Osteoblast (primary cell): Measurements from ENCODE around the gene DPYSL4. TPM values are rescaled to one million over a fixed set of nuclear protein-coding genes. Genes with fewer than 3 reads are reported as not detected.

Experiments used
- DNase-seq: peaks from one replicate; pipeline ENCODE4 v3.0.0; 2011; ENCODE audit warnings: low spot score, mixed read lengths; ENCODE audit not compliant: insufficient read length; ENCODE audit errors: missing footprints
- H2AFZ ChIP-seq: 2 replicates; pipeline ENCODE4 v1.6.0; 2011; ENCODE audit warnings: mild to moderate bottlenecking, low read length
- H3K27ac ChIP-seq: 2 replicates; pipeline ENCODE4 v1.5.1; 2011; ENCODE audit warnings: mild to moderate bottlenecking, low read depth, low read length, moderate library complexity
- H3K27me3 ChIP-seq: 2 replicates; pipeline ENCODE4 v1.6.0; 2012; ENCODE audit warnings: mild to moderate bottlenecking, control low read depth, inconsistent platforms, low read length, moderate library complexity; ENCODE audit not compliant: insufficient read depth
- H3K36me3 ChIP-seq: 2 replicates; pipeline ENCODE4 v1.5.1; 2011; ENCODE audit warnings: mild to moderate bottlenecking, low read length, control low read depth, moderate library complexity; ENCODE audit not compliant: insufficient read depth
- H3K4me1 ChIP-seq: 2 replicates; pipeline ENCODE4 v1.5.1; 2011; ENCODE audit warnings: mild to moderate bottlenecking, low read length, control low read depth, moderate library complexity; ENCODE audit not compliant: insufficient read depth
- H3K4me2 ChIP-seq: 2 replicates; pipeline ENCODE4 v1.6.0; 2011; ENCODE audit warnings: mild to moderate bottlenecking, low read length; ENCODE audit not compliant: insufficient read depth
- H3K4me3 ChIP-seq: fragments of 200-600 bp; sonication (generic); 3 replicates; pipeline ENCODE4 v1.5.1; 2012; ENCODE audit warnings: mild to moderate bottlenecking, low read length, inconsistent platforms; ENCODE audit not compliant: insufficient read depth
- H3K79me2 ChIP-seq: 2 replicates; pipeline ENCODE4 v1.6.0; 2012; ENCODE audit warnings: mild to moderate bottlenecking, low read length, control low read depth, inconsistent platforms; ENCODE audit not compliant: insufficient read depth
- H3K9me3 ChIP-seq: 2 replicates; pipeline ENCODE4 v1.5.1; 2011; ENCODE audit warnings: low read depth, low read length, control low read depth
- H4K20me1 ChIP-seq: 2 replicates; pipeline ENCODE4 v1.6.0; 2012; ENCODE audit warnings: mild to moderate bottlenecking, low read length, control low read depth; ENCODE audit not compliant: insufficient read depth
- total RNA-seq: library from RNA; depleted of rRNA; stranded (reverse); fragments of >200 nt; gene quantifications from 2 replicates; pipeline ENCODE4 v1.2.3, GENCODE V29; 2012
- TF ChIP-seq, protein P1 (sequence below): IDR thresholded peaks from 2 replicates; pipeline ENCODE4 v1.5.1; 2011; ENCODE audit warnings: mild to moderate bottlenecking, low read depth, low read length, moderate library complexity; ENCODE audit errors: extremely low read depth

Gene DPYSL4
- total RNA-seq, 1 donor = 0.72 TPM

DNA sequence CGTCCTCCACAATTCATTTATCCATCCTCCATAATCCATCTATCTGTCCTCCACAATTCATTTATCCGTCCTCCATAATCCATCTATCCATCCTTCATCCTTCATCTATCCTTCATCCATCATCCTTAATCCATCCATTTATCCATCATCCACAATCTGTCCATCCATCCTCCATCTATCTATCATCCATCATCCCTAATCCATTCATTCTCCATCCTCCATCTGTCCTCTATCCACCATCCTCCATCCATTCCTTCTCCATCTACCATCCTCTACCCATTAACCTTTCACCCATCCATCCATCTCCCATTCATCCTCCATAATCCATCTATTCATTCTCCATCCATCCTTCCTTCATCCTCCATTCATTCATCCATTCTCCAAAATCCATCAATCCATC, 36.0 kb upstream of the DPYSL4 start:
- no peak overlapping the region for H3K4me2 ChIP-seq
- no peak overlapping the region for H3K4me3 ChIP-seq
- no peak overlapping the region for H3K27ac ChIP-seq
- H3K79me2 ChIP-seq = no peaks in the 10 kb centered on the region
- H3K4me1 ChIP-seq = no peaks in the 10 kb centered on the region
- TF ChIP-seq, protein P1, sequence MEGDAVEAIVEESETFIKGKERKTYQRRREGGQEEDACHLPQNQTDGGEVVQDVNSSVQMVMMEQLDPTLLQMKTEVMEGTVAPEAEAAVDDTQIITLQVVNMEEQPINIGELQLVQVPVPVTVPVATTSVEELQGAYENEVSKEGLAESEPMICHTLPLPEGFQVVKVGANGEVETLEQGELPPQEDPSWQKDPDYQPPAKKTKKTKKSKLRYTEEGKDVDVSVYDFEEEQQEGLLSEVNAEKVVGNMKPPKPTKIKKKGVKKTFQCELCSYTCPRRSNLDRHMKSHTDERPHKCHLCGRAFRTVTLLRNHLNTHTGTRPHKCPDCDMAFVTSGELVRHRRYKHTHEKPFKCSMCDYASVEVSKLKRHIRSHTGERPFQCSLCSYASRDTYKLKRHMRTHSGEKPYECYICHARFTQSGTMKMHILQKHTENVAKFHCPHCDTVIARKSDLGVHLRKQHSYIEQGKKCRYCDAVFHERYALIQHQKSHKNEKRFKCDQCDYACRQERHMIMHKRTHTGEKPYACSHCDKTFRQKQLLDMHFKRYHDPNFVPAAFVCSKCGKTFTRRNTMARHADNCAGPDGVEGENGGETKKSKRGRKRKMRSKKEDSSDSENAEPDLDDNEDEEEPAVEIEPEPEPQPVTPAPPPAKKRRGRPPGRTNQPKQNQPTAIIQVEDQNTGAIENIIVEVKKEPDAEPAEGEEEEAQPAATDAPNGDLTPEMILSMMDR = no peak
- H3K27me3 ChIP-seq = no peaks in the 10 kb centered on the region
- no peaks in the 10 kb centered on the region for H3K36me3 ChIP-seq
- no peak for DNase-seq
- H3K9me3 ChIP-seq = no peaks in the 10 kb centered on the region
- H2AFZ ChIP-seq = no peak overlapping the region
- no peaks in the 10 kb centered on the region for H4K20me1 ChIP-seq

GRCh38 chr10:132151286-132151950, 35.3 kb upstream of the DPYSL4 start:
- no peak overlapping the region for H3K4me2 ChIP-seq
- H3K9me3 ChIP-seq = no peaks in the 10 kb centered on the region
- H3K79me2 ChIP-seq = no peaks in the 10 kb centered on the region
- H3K4me3 ChIP-seq = no peak overlapping the region
- DNase-seq = no peak
- H3K27ac ChIP-seq = no peak overlapping the region
- H4K20me1 ChIP-seq = no peaks in the 10 kb centered on the region
- H2AFZ ChIP-seq = no peak overlapping the region
- H3K4me1 ChIP-seq = no peaks in the 10 kb centered on the region
- no peaks in the 10 kb centered on the region for H3K27me3 ChIP-seq
- no peaks in the 10 kb centered on the region for H3K36me3 ChIP-seq
- TF ChIP-seq, protein P1 = no peak

- Histone ChIP-seq H2AFZ (no peak overlapping the region), H3K4me2 (no peak overlapping the region), H3K27ac (no peak overlapping the region), H3K4me1 (no peaks in the 10 kb centered on the region), H3K27me3 (no peaks in the 10 kb centered on the region), H3K9me3 (no peaks in the 10 kb centered on the region), H4K20me1 (no peaks in the 10 kb centered on the region), H3K79me2 (no peaks in the 10 kb centered on the region), H3K4me3 (no peak overlapping the region), H3K36me3 (no peaks in the 10 kb centered on the region)
- no peak for DNase-seq
- TF ChIP-seq, protein P1 = no peak
Measured at GRCh38 chr10:132151951-132152505, 34.7 kb upstream of the DPYSL4 start.

GRCh38 chr10:132152896-132153580, 33.7 kb upstream of the DPYSL4 start:
- TF ChIP-seq, protein P1 = no peak
- no peak overlapping the region for H3K4me2 ChIP-seq

More at GRCh38 chr10:132152896-132153580, 33.7 kb upstream of the DPYSL4 start:
- Histone ChIP-seq H2AFZ (no peak overlapping the region), H3K4me3 (no peak overlapping the region), H3K9me3 (no peaks in the 10 kb centered on the region), H3K79me2 (no peaks in the 10 kb centered on the region), H3K27me3 (no peaks in the 10 kb centered on the region), H4K20me1 (no peaks in the 10 kb centered on the region), H3K27ac (no peak overlapping the region), H3K4me1 (no peaks in the 10 kb centered on the region), H3K36me3 (no peaks in the 10 kb centered on the region)
- no peak for DNase-seq
